NCI-H2029 (cell line): ENCODE data around the gene GALNT3.

Experiments
- DNase-seq: peaks from one replicate; lab custom pipeline; 2025; lab: John Stamatoyannopoulos, UW

GALNT3 gene

GRCh38 chr2:165793779-165794535 is at the start of gene GALNT3:
Gene GALNT3 (minus strand): TSS chr2:165794247. CDS start chr2:165770700, 23,547 bp downstream.
- peak; percentile 92 for DNase-seq

GRCh38 chr2:165843351-165843750 is 49.3 kb upstream of the GALNT3 start:
- no peak for DNase-seq

- no peak for DNase-seq
These were observed 46.4 kb upstream of the GALNT3 start for GRCh38 chr2:165840333-165840958.

- DNase-seq, result no peak
These were observed 45.6 kb upstream of the GALNT3 start for GRCh38 chr2:165839610-165840009.

GRCh38 chr2:165837122-165837521 is 43.1 kb upstream of the GALNT3 start:
- DNase-seq, result no peak

GRCh38 chr2:165835363-165835762 is 41.3 kb upstream of the GALNT3 start:
- DNase-seq, result no peak

GRCh38 chr2:165833156-165833555 is 39.1 kb upstream of the GALNT3 start:
- no peak for DNase-seq

GRCh38 chr2:165827921-165828276 is 33.9 kb upstream of the GALNT3 start:
- DNase-seq, result no peak

GRCh38 chr2:165827016-165827920 is 33.2 kb upstream of the GALNT3 start:
- no peak for DNase-seq

- DNase-seq, result peak; percentile 92
These were observed 31.0 kb upstream of the GALNT3 start for GRCh38 chr2:165825041-165825440.

GRCh38 chr2:165820296-165820695 is 26.2 kb upstream of the GALNT3 start:
- DNase-seq, result no peak

- no peak for DNase-seq
These were observed 24.9 kb upstream of the GALNT3 start for GRCh38 chr2:165818920-165819319.

- DNase-seq, result no peak
These were observed 21.5 kb upstream of the GALNT3 start for GRCh38 chr2:165815299-165816141.

- DNase-seq, result no peak
These were observed 20.4 kb upstream of the GALNT3 start for GRCh38 chr2:165814473-165814872.

GRCh38 chr2:165811592-165812370 is 17.7 kb upstream of the GALNT3 start:
- DNase-seq, result no peak

- no peak for DNase-seq
These were observed 16.4 kb upstream of the GALNT3 start for GRCh38 chr2:165810418-165810817.

GRCh38 chr2:165804719-165805118 is 10.7 kb upstream of the GALNT3 start:
- peak; percentile 34 for DNase-seq

GRCh38 chr2:165803123-165803760 is 9.2 kb upstream of the GALNT3 start:
- no peak for DNase-seq

GRCh38 chr2:165801176-165801575 is 7.1 kb upstream of the GALNT3 start:
- no peak for DNase-seq

GRCh38 chr2:165796819-165797530 is 2.9 kb upstream of the GALNT3 start:
- DNase-seq, result no peak
